Activated T-helper 9 cell treated with anti-CD3 and anti-CD28 coated beads, Interleukin-2, amount 50 U/mL, for 16 hours (primary cell): ENCODE results near the gene FBLN1.
"Not testable (repeated sequence)": the region's sequence is repeated elsewhere in the genome, so short reads cannot be mapped to it uniquely, and the experiment has no call there.

Experiments
- DNase-seq: peaks from one replicate; pipeline ENCODE4 v3.0.0-alpha.2; 2020; ENCODE audit warnings: low read depth

Gene FBLN1

DNA sequence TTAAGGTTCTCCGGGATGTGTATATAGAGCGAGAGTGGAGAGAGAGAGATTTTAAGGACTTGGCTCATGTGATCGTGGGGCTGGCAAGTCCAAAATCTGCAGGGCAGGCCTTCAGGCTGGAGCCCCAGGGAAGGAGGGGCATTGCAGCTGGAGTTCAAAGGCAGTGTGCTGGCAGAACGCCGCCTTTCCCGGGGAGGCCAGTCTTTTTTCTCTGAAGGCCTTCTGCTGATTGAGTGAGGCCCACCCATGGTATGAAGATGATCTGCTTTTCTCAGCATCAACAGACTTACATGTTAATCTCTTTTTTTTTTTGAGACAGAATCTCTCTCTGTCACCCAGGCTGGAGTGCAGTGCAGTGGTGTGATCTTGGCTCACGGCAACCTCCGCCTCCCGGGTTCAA lies 25.4 kb downstream of the FBLN1 start:
- no peak for DNase-seq

- DNase-seq: no peak
These were observed 26.4 kb downstream of the FBLN1 start for GRCh38 chr22:45529105-45529504.

GRCh38 chr22:45529971-45530575 lies 27.4 kb downstream of the FBLN1 start:
- no peak for DNase-seq

- DNase-seq: no peak
These were observed 29.0 kb downstream of the FBLN1 start for GRCh38 chr22:45531441-45532234.

- DNase-seq: no peak
These were observed 29.6 kb downstream of the FBLN1 start for GRCh38 chr22:45532235-45532631.

DNA sequence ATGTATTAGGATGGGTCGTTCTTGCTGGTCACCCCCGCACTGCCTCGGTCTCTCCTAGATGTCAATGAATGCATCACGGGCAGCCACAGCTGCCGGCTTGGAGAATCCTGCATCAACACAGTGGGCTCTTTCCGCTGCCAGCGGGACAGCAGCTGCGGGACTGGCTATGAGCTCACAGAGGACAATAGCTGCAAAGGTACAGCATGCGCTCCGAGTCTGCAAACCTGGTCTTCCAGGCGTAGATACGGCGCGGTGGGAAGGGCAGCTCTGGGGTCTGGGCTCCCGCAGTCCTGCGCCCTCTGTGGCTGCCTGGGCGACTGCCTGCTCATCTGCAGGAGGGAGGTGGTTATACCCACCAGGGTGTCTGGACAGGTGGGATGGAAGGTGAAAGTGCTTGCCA lies 31.0 kb downstream of the FBLN1 start:
- DNase-seq: no peak

DNA sequence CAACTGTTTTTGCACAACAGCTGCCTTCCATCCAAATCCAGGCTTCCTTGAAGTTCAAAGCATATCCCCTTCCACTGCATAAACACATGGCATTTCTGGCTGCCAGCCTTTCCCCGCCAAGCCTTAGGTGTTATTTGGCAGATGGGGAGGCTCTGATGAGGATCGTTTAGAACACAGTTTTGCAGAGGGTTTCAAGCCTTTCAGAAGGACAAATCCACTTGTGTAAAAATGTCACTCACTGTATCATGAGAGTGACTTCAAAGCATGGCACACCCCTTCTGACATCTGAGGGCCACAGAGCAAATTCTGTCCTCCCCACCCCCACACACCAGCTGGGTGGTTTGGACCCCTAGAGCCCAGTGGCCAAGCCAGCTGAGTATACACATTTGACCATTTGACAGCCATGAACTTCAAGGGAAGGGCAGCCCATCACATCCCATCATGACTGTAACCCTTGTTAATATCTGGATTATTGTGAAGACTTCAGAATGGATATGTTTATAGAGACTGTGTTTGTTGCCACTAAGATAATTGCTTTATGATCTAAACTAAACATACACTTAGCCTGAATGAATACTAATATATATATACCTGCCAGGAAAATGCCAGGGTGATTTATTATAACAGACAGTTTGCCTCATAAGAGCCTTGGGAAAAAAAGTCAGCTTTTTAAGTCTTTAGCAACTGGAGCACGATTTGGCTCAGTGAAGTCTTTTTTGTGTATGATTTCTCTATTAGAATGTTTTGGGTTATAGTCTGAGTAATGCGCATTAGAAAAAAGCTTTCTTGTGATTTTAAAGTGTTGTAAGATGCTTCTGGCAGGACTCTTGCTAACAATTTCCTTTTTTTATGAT lies 31.9 kb downstream of the FBLN1 start:
- DNase-seq: no peak

DNA sequence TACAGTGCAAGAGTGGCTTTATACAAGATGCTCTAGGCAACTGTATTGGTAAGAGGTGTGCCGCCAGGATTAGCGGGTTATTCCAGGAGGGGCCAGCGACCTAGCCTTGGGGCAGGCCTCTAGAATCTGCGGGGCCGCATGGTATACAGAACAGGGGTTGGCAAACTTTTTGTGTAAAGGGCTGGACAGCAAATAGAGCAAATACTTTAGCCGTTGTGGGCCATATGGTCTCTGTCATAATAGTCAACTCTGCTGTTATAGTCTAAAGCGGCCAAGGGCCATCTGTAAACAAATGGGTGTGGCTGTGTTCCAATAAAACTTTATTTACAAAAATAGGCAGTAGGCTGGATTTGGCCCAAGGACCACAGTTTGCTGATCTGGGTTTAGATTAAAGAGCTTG lies 32.6 kb downstream of the FBLN1 start:
- DNase-seq: no peak

DNA sequence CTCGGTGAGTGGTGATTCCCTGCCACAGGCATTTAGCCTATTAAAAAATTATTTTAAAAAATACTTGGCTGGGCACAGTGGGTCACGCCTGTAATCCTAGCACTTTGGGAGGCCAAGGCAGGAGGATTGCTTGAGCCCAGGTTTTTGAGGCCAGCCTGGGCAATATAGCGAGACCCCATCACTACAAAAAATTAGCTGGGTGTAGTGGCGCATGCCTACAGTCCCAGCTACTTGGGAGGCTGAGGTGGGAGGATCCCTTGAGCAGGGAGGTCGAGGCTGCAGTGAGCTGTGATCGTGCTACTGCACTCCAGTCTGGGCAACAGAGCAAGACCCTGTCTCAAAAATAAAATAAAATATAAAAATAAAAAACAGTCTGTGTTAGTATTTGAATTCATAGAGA lies 33.2 kb downstream of the FBLN1 start:
- not testable (repeated sequence) for DNase-seq

GRCh38 chr22:45537734-45538181 lies 35.1 kb downstream of the FBLN1 start:
- no peak for DNase-seq

- no peak for DNase-seq
These were observed 35.6 kb downstream of the FBLN1 start for GRCh38 chr22:45538281-45538680.

- no peak for DNase-seq
These were observed 37.4 kb downstream of the FBLN1 start for GRCh38 chr22:45540122-45540521.

GRCh38 chr22:45541382-45541979 lies 38.8 kb downstream of the FBLN1 start:
- no peak for DNase-seq

DNA sequence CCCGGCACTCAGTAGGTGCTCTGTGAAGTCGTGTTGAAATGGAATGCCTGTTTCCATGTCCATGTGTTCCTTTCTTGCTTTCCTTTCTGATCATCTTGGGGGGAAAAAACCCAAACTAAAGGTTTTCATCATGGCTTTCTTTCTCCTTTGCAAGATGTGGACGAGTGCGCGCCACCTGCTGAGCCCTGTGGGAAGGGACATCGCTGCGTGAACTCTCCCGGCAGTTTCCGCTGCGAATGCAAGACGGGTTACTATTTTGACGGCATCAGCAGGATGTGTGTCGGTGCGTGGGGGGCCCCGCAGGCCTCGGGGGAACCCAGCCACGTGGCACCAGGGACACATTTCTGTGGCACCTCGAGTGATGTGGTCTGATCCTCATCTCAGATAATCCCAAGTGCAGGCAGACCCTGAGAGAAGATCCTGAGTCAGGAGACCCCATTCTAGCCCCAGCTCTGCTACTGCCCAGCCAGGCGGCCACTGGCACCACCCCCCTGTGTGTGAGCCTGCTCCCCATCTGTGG lies 39.4 kb downstream of the FBLN1 start:
- DNase-seq: no peak

DNA sequence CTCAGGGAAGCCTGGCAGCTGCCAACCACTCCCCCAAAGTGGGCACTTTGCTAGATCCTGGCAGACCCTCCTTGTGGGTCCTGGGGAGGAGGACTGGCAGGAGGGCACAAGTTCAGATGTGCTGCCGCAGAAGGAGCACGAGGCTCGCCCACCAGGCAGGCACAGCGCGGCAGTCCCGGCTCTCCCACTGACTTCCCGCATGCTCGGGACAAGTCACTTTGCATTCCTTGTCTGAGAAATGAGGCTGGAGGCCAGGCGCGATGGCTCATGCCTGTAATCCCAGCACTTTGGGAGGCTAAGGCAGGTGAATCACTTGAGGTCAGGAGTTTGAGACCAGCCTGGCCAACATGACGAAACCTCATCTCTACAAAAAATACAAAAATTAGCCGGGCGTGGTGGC lies 40.1 kb downstream of the FBLN1 start:
- not testable (repeated sequence) for DNase-seq

GRCh38 chr22:45543243-45543642 lies 40.6 kb downstream of the FBLN1 start:
- no peak for DNase-seq

DNA sequence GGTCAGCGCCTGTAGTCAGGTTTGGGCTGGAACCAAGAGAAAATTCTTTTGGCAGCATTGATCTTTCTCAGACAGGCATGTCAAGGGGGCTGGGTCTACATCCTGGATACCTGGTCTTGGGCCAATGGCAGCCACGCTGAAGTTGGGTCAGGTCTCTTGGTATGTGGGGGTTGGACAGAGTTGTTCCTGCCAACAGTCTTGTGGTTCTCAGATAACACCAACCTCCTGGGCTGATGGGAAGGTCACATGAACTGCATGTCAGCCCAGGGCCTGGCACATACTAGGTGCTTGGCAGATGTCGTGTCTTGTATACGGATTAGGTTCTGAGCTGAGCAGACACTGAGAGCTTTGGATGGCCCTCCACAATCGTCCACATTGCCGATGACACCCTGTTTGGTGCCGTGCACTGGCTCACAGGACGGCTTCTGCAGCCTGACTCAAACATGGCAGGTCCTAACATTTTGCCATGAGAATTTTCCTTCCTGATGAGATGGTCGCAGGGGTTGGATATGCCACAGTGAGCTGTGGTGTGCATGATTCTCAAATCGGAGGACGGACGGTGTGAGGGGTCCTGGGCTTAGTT lies 42.0 kb downstream of the FBLN1 start:
- DNase-seq: no peak

- DNase-seq: no peak
These were observed 43.8 kb downstream of the FBLN1 start for GRCh38 chr22:45546333-45547015.

DNA sequence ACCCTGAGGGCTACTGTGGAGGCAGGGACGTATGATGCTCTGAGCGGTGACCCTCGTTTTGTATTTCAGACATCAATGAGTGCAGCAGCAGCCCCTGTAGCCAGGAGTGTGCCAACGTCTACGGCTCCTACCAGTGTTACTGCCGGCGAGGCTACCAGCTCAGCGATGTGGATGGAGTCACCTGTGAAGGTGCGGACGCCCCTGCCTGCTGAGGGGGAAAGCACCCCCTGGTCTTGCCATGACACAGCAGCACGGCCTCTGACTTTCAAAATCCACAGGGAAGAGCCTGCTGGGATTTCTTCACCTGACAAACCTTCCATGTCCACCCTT lies 44.3 kb downstream of the FBLN1 start:
- no peak for DNase-seq

GRCh38 chr22:45547731-45548130 lies 45.0 kb downstream of the FBLN1 start:
- no peak for DNase-seq

- no peak for DNase-seq
These were observed 45.7 kb downstream of the FBLN1 start for GRCh38 chr22:45548247-45548840.
